Measurements from ENCODE around the gene ZEB1. TPM values are rescaled to one million over a fixed set of nuclear protein-coding genes. Genes with fewer than 3 reads are reported as not detected.
"Not testable (repeated sequence)": the region's sequence is repeated elsewhere in the genome, so short reads cannot be mapped to it uniquely, and the experiment has no call there.

Gene ZEB1
- total RNA-seq, 1 donor from 2014 or later, result 46.4 TPM

DNA sequence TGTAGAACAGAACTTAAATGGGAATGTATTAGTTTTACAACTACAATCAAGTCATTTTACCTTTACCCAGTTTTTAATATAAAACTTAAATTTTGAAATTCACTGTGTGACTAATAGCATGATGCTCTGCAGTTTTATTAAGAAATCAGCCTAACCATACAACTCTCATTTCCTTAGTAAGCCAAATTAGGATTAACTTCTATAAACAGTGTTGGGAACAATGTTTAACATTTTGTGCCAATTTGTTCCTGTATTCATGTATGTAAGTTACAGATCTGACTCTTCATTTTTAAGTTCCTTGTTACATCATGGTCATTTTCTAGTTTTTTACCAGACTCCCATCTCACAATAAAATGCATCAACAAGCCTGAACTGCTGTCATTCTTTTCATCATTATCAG lies 209.8 kb downstream of the ZEB1 start:
- Histone ChIP-seq H3K36me3 (peaks cover 21% of the 10 kb centered on the region), H3K27me3 (ENCODE audit: low read depth) (no peaks in the 10 kb centered on the region), H3K27ac (no peak overlapping the region), H3K9me3 (no peaks in the 10 kb centered on the region), H3K4me3 (no peak overlapping the region), H3K4me1 (no peaks in the 10 kb centered on the region)
- ATAC-seq (no peak), DNase-seq (no peak)
- TF ChIP-seq, protein P1, sequence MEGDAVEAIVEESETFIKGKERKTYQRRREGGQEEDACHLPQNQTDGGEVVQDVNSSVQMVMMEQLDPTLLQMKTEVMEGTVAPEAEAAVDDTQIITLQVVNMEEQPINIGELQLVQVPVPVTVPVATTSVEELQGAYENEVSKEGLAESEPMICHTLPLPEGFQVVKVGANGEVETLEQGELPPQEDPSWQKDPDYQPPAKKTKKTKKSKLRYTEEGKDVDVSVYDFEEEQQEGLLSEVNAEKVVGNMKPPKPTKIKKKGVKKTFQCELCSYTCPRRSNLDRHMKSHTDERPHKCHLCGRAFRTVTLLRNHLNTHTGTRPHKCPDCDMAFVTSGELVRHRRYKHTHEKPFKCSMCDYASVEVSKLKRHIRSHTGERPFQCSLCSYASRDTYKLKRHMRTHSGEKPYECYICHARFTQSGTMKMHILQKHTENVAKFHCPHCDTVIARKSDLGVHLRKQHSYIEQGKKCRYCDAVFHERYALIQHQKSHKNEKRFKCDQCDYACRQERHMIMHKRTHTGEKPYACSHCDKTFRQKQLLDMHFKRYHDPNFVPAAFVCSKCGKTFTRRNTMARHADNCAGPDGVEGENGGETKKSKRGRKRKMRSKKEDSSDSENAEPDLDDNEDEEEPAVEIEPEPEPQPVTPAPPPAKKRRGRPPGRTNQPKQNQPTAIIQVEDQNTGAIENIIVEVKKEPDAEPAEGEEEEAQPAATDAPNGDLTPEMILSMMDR (IDR thresholded peaks at IDR 0.05), result no peak
- intact Hi-C loops (cut with DNase I), result no loop called here

DNA sequence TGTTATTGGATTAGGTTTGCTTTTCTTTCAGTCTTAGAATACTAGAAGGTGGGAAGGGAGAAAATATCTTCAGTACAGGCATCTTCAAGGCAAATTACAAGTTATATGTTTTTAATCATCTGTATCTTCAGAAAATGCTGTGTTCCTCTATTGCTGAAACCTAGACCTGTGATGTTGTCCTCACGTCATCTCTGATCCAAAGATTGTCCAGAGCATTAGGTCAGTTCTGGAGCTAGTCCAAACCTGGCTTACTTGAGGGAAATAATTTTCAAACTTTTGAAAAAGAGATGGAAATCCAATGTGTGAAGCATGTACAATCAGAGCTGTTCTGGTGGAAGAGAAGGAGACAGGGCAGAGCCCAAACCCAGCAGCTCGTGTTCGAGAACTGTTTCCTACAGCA lies 217.3 kb downstream of the ZEB1 start:
- ATAC-seq, result no peak
- Histone ChIP-seq H3K4me1 (no peaks in the 10 kb centered on the region), H3K4me3 (no peak overlapping the region), H3K27ac (no peak overlapping the region), H3K36me3 (no peaks in the 10 kb centered on the region), H3K9me3 (no peaks in the 10 kb centered on the region), H3K27me3 (ENCODE audit: low read depth) (no peaks in the 10 kb centered on the region)
- DNase-seq, result no peak
- intact Hi-C loops (cut with DNase I), result no loop called here
- TF ChIP-seq, protein P1 (IDR thresholded peaks at IDR 0.05), result no peak

DNA sequence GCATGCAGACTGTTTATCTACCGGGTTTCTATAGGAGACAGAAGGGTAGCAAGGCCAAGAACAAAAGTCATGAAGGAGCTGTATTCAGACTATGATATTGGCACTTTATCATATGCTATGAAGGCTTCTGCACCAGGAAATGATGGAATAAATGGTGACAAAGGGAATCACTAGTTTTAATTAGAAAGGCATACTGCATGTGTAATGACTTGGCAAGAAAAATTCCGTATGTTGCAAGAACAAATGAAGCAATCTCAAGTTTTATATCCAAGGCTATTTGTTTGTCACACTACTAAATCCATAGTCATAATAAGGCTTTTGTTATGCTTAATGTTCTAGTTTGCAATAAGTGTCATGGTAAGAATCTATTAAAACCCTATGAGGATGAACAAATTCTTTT lies 230.9 kb downstream of the ZEB1 start:
- Histone ChIP-seq H3K27ac (no peak overlapping the region), H3K27me3 (ENCODE audit: low read depth) (no peaks in the 10 kb centered on the region), H3K4me3 (no peak overlapping the region), H3K36me3 (no peaks in the 10 kb centered on the region), H3K4me1 (no peaks in the 10 kb centered on the region), H3K9me3 (no peaks in the 10 kb centered on the region)
- DNase-seq (no peak), ATAC-seq (no peak)
- intact Hi-C loops (cut with DNase I), result no loop called here
- TF ChIP-seq, protein P1 (IDR thresholded peaks at IDR 0.05), result no peak

DNA sequence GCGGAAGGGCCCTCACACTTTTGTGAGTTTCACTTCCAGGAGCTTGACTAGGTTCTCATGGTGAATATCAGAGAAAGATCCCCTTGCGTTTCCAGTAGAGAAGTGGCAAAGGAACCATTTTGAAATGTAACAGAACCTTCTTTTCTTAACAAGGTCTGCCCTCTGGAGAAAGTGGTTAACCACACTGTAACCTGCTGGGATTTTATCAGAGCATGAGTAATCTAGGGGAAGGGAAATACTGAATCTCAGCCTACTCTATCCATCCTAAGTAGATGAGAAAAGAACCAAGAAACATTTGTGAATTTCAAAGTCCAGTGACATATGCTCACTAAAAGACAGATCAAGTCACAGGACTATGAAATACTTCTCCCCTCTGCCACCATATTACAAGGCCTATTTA lies 235.5 kb downstream of the ZEB1 start:
- H3K27me3 ChIP-seq (ENCODE audit: low read depth), result no peaks in the 10 kb centered on the region
- no peak for DNase-seq
- no peak for ATAC-seq
- H3K4me3 ChIP-seq, result no peak overlapping the region
- H3K9me3 ChIP-seq, result peaks cover 13% of the 10 kb centered on the region
- TF ChIP-seq, protein P1 (IDR thresholded peaks at IDR 0.05), result no peak
- H3K4me1 ChIP-seq, result no peaks in the 10 kb centered on the region
- intact Hi-C loops (cut with DNase I), result no loop called here
- no peak overlapping the region for H3K27ac ChIP-seq
- no peaks in the 10 kb centered on the region for H3K36me3 ChIP-seq

DNA sequence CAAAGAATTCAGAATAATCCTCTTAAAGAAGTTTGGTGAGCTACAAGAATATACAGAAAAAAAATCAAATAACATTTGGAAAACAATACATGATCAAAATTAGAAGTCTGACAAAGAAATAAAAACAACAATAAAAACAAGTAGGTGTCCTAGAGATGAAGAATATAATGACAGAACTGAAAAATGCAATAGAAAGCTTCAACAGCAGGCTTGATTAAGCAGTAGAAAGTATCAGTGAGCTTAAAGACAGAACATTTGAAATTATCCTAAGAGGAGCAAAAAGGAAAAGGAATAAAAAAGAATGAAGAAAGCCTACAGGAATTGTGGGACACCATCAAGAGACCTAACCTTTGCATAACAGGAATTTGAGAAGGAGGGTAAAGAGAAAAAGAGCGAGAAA lies 238.8 kb downstream of the ZEB1 start:
- TF ChIP-seq, protein P1 (IDR thresholded peaks at IDR 0.05), result no peak
- H3K36me3 ChIP-seq, result no peaks in the 10 kb centered on the region
- intact Hi-C loops (cut with DNase I), result no loop called here
- no peaks in the 10 kb centered on the region for H3K27me3 ChIP-seq (ENCODE audit: low read depth)
- H3K9me3 ChIP-seq, result peaks cover 13% of the 10 kb centered on the region
- ATAC-seq, result no peak
- no peaks in the 10 kb centered on the region for H3K4me1 ChIP-seq
- no peak overlapping the region for H3K4me3 ChIP-seq
- no peak overlapping the region for H3K27ac ChIP-seq
- no peak for DNase-seq

DNA sequence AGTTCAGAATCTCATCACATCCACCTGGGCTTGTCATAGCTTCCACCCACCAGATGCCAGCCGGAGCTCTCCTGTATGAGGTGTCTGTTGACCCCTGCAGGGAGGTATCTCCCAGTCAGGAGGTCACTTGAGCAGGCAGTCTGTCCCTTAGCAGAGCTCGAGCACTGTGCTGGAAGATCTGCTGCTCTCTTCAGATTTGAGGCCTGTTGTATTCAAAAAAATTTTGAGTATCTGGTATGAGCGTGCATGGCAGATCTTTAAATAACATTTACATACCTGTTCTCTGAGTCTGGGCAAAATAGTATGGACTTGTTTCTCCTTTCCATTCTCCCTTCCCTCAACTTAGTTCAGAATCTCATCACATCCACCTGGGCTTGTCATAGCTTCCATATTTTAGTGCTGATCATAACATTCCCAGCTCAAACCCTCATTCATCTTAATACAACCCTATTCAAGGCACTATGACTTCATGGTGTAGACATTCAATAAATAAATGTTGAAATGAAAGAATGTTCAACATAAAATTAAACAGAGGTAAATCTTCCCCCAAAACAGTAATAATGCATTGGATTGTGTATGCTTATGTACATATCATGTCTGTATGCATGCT lies 249.3 kb downstream of the ZEB1 start:
- H3K4me3 ChIP-seq; DNase-seq; intact Hi-C loops (cut with DNase I): not testable (repeated sequence)

More for the DNA sequence above, 249.3 kb downstream of the ZEB1 start:
- H3K36me3 ChIP-seq; H3K4me1 ChIP-seq; H3K9me3 ChIP-seq; ATAC-seq; H3K27ac ChIP-seq; H3K27me3 ChIP-seq (ENCODE audit: low read depth): not testable (repeated sequence)

Data from lower lobe of right lung (tissue), 2 donors.